ENCODE data around the gene TXNRD3.
"Not testable (repeated sequence)": the region's sequence is repeated elsewhere in the genome, so short reads cannot be mapped to it uniquely, and the experiment has no call there.

GRCh38 chr3:126625735-126626134, 29.2 kb downstream of the TXNRD3 start:
- TF ChIP-seq POLR2A (IDR thresholded peaks at IDR 0.05) = not testable (repeated sequence)
- TF ChIP-seq, protein P1, sequence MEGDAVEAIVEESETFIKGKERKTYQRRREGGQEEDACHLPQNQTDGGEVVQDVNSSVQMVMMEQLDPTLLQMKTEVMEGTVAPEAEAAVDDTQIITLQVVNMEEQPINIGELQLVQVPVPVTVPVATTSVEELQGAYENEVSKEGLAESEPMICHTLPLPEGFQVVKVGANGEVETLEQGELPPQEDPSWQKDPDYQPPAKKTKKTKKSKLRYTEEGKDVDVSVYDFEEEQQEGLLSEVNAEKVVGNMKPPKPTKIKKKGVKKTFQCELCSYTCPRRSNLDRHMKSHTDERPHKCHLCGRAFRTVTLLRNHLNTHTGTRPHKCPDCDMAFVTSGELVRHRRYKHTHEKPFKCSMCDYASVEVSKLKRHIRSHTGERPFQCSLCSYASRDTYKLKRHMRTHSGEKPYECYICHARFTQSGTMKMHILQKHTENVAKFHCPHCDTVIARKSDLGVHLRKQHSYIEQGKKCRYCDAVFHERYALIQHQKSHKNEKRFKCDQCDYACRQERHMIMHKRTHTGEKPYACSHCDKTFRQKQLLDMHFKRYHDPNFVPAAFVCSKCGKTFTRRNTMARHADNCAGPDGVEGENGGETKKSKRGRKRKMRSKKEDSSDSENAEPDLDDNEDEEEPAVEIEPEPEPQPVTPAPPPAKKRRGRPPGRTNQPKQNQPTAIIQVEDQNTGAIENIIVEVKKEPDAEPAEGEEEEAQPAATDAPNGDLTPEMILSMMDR (IDR thresholded peaks at IDR 0.05) = not testable (repeated sequence)

Data from adrenal gland (tissue), 5 donors.